ENCODE results near the gene ARHGAP24. TPM values are rescaled to one million over a fixed set of nuclear protein-coding genes. Genes with fewer than 3 reads are reported as not detected.

The ARHGAP24 gene
- total and polyA plus RNA-seq, 2 experiments from 2014 or later: 19.5 to 29.6 TPM

DNA sequence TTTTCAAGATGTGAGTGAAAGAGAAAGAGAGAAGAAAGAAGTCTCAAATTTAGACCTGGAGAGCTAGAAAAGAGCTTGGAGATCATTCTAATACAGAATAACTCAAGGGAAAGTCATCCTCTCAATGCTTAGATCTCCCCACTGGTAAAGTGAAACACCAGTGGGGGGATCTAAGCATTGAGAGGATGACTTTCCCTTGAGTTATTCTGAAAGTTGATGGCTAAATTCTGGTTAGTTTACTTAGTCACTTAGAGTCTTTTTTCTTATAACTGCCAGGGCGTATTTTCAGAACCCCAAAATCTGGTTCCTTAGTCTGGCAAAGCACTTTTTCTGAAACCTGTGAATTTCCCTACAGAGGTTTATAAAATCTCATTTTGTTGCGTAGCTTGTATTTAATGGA, 198.6 kb downstream of the ARHGAP24 start:
- Histone ChIP-seq H3K4me2 (no peak overlapping the region), H3K9me3 (ENCODE audit: low read depth) (no peaks in the 10 kb centered on the region), H3K9me2 (replicated peaks; ENCODE audit: insufficient read depth) (no peaks in the 10 kb centered on the region), H3K79me2 (no peaks in the 10 kb centered on the region), H4K20me1 (ENCODE audit: insufficient read depth, poor library complexity, severe bottlenecking) (no peaks in the 10 kb centered on the region), H3K27me3 (no peaks in the 10 kb centered on the region), H3K4me1 (ENCODE audit: insufficient read depth) (peaks cover 5% of the 10 kb centered on the region), H3K27ac (no peak overlapping the region), H2AFZ (no peak overlapping the region), H3K36me3 (replicated peaks; ENCODE audit: insufficient read depth, low read depth) (no peaks in the 10 kb centered on the region), H3K4me3 (no peak overlapping the region)
- 93% methylated on average over 2 of the region's 2 CpGs for WGBS (ENCODE audit: low lambda C conversion rate, missing lambda C conversion rate)
- no peak for DNase-seq (ENCODE audit: low spot score)
- no peak for TF ChIP-seq EZH2 (IDR thresholded peaks at IDR 0.05; ENCODE audit: borderline replicate concordance)
- TF ChIP-seq, protein P1, sequence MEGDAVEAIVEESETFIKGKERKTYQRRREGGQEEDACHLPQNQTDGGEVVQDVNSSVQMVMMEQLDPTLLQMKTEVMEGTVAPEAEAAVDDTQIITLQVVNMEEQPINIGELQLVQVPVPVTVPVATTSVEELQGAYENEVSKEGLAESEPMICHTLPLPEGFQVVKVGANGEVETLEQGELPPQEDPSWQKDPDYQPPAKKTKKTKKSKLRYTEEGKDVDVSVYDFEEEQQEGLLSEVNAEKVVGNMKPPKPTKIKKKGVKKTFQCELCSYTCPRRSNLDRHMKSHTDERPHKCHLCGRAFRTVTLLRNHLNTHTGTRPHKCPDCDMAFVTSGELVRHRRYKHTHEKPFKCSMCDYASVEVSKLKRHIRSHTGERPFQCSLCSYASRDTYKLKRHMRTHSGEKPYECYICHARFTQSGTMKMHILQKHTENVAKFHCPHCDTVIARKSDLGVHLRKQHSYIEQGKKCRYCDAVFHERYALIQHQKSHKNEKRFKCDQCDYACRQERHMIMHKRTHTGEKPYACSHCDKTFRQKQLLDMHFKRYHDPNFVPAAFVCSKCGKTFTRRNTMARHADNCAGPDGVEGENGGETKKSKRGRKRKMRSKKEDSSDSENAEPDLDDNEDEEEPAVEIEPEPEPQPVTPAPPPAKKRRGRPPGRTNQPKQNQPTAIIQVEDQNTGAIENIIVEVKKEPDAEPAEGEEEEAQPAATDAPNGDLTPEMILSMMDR (IDR thresholded peaks at IDR 0.05; ENCODE audit: poor library complexity): no peak
- no peak for TF ChIP-seq EZH2phosphoT487 (IDR thresholded peaks at IDR 0.05; ENCODE audit: low read depth, severe bottlenecking, unreplicated experiment)

DNA sequence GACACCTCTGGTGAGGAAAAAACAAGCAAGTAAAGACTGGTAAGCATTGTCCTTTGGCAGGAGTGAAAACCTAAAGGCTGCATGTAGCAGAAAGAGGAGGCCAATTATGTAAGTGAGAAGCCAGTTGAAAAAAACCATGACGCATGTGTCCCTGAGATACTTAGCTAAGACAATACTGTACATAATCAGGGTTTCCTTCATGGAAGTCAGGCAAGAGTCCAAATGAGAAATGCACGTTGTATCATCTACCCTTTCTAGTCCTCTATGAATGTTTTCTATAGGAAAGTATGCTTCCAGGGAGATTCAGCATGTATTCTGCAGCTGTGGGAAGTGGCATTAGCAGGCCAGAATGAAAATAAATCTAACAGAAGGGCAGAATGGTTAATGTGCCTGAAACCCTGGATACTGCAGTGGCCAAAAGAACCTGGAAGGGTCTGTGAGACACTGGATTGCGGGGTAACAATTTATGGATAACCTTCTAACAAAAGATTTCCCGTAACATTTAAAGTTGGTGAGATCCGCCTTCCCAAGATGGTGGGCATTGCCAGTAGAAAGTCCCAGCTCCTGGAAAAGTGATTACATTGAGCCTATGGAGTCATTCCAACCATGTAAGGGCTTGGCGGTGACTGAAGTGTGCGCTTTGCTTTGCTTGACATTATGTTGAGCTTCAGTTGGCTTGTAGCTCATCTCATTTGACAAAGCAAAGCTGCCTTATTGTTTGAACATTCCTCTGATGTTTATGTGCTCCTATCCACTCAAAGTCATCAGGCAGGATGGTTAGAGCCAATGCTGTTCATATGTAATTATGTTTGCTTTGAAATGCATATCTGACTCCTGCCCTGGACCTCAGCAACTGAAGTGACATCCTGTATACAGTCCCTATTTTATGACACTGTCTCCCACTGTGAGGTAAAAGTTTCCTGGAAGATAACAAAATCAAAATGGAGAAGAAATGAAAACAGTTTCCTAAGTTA, 200.4 kb downstream of the ARHGAP24 start:
- Histone ChIP-seq H3K36me3 (replicated peaks; ENCODE audit: insufficient read depth, low read depth) (no peaks in the 10 kb centered on the region), H2AFZ (no peak overlapping the region), H3K9me2 (replicated peaks; ENCODE audit: insufficient read depth) (no peaks in the 10 kb centered on the region), H3K79me2 (no peaks in the 10 kb centered on the region), H4K20me1 (ENCODE audit: insufficient read depth, poor library complexity, severe bottlenecking) (no peaks in the 10 kb centered on the region), H3K4me2 (no peak overlapping the region), H3K27me3 (no peaks in the 10 kb centered on the region), H3K4me3 (no peak overlapping the region), H3K4me1 (ENCODE audit: insufficient read depth) (peaks cover 5% of the 10 kb centered on the region), H3K27ac (no peak overlapping the region), H3K9me3 (ENCODE audit: low read depth) (no peaks in the 10 kb centered on the region)
- WGBS (ENCODE audit: low lambda C conversion rate, missing lambda C conversion rate): 94% methylated on average over 7 of the region's 7 CpGs
- DNase-seq (ENCODE audit: low spot score): no peak
- TF ChIP-seq EZH2 (IDR thresholded peaks at IDR 0.05; ENCODE audit: borderline replicate concordance): no peak
- no peak for TF ChIP-seq EZH2phosphoT487 (IDR thresholded peaks at IDR 0.05; ENCODE audit: low read depth, severe bottlenecking, unreplicated experiment)
- TF ChIP-seq, protein P1 (IDR thresholded peaks at IDR 0.05; ENCODE audit: poor library complexity): no peak

GRCh38 chr4:85676050-85676425, 201.1 kb downstream of the ARHGAP24 start:
- Histone ChIP-seq H3K4me2 (no peak overlapping the region), H2AFZ (no peak overlapping the region), H4K20me1 (ENCODE audit: insufficient read depth, poor library complexity, severe bottlenecking) (no peaks in the 10 kb centered on the region), H3K27ac (no peak overlapping the region), H3K4me1 (ENCODE audit: insufficient read depth) (peaks cover 5% of the 10 kb centered on the region), H3K27me3 (no peaks in the 10 kb centered on the region), H3K4me3 (no peak overlapping the region), H3K79me2 (no peaks in the 10 kb centered on the region), H3K9me3 (ENCODE audit: low read depth) (no peaks in the 10 kb centered on the region), H3K9me2 (replicated peaks; ENCODE audit: insufficient read depth) (no peaks in the 10 kb centered on the region), H3K36me3 (replicated peaks; ENCODE audit: insufficient read depth, low read depth) (no peaks in the 10 kb centered on the region)
- no peak for TF ChIP-seq EZH2phosphoT487 (IDR thresholded peaks at IDR 0.05; ENCODE audit: low read depth, severe bottlenecking, unreplicated experiment)
- TF ChIP-seq, protein P1 (IDR thresholded peaks at IDR 0.05; ENCODE audit: poor library complexity): no peak
- TF ChIP-seq EZH2 (IDR thresholded peaks at IDR 0.05; ENCODE audit: borderline replicate concordance): no peak
- DNase-seq (ENCODE audit: low spot score): no peak
- WGBS (ENCODE audit: low lambda C conversion rate, missing lambda C conversion rate): 76% methylated on average over 1 of the region's 1 CpG
